ENCODE data around the gene PROSER3.
"Not testable (repeated sequence)": the region's sequence is repeated elsewhere in the genome, so short reads cannot be mapped to it uniquely, and the experiment has no call there.

The PROSER3 gene

GRCh38 chr19:35789978-35790944 lies 32.3 kb downstream of the PROSER3 start:
- no peak for DNase-seq (ENCODE audit: low read depth in 3 of 3)

GRCh38 chr19:35790981-35791813 lies 33.2 kb downstream of the PROSER3 start:
- no peak for DNase-seq (ENCODE audit: low read depth in 3 of 3)

GRCh38 chr19:35791814-35792279 lies 33.9 kb downstream of the PROSER3 start:
- no peak for DNase-seq (ENCODE audit: low read depth in 3 of 3)

- no peak for DNase-seq (ENCODE audit: low read depth in 3 of 3)
Measured at GRCh38 chr19:35792312-35792711, 34.3 kb downstream of the PROSER3 start.

GRCh38 chr19:35792888-35793287 lies 34.9 kb downstream of the PROSER3 start:
- DNase-seq (ENCODE audit: low read depth in 3 of 3), result no peak

- no peak for DNase-seq (ENCODE audit: low read depth in 3 of 3)
Measured at GRCh38 chr19:35793381-35794165, 35.6 kb downstream of the PROSER3 start.

GRCh38 chr19:35795564-35795963 lies 37.6 kb downstream of the PROSER3 start:
- DNase-seq (ENCODE audit: low read depth in 3 of 3), result not testable (repeated sequence)

GRCh38 chr19:35796645-35797542 lies 38.9 kb downstream of the PROSER3 start:
- DNase-seq (ENCODE audit: low read depth in 3 of 3), result no peak

- DNase-seq (ENCODE audit: low read depth in 3 of 3), result no peak
Measured at GRCh38 chr19:35797663-35798062, 39.7 kb downstream of the PROSER3 start.

GRCh38 chr19:35801828-35802227 lies 43.9 kb downstream of the PROSER3 start:
- DNase-seq (ENCODE audit: low read depth in 3 of 3), result no peak

- no peak for DNase-seq (ENCODE audit: low read depth in 3 of 3)
Measured at GRCh38 chr19:35805526-35806102, 47.6 kb downstream of the PROSER3 start.

GRCh38 chr19:35806597-35806996 lies 48.6 kb downstream of the PROSER3 start:
- DNase-seq (ENCODE audit: low read depth in 3 of 3), result no peak

- DNase-seq (ENCODE audit: low read depth in 3 of 3), result no peak
Measured at GRCh38 chr19:35807633-35808032, 49.7 kb downstream of the PROSER3 start.

- DNase-seq (ENCODE audit: low read depth in 3 of 3), result no peak
Measured at GRCh38 chr19:35811317-35812219, 53.6 kb downstream of the PROSER3 start.

GRCh38 chr19:35812220-35813042 lies 54.5 kb downstream of the PROSER3 start, which contains the start of gene PRODH2:
Gene PRODH2, minus strand, starts transcription at chr19:35812845. Its CDS starts 40 bp downstream, at chr19:35812805.
- no peak for DNase-seq (ENCODE audit: low read depth in 3 of 3)

GRCh38 chr19:35813043-35813890 lies 55.3 kb downstream of the PROSER3 start:
- no peak for DNase-seq (ENCODE audit: low read depth in 3 of 3)

- no peak for DNase-seq (ENCODE audit: low read depth in 3 of 3)
Measured at GRCh38 chr19:35816262-35816661, 58.3 kb downstream of the PROSER3 start.
